PC-9 (cell line): Measurements from ENCODE around the gene STX19. TPM values are rescaled to one million over a fixed set of nuclear protein-coding genes. Genes with fewer than 3 reads are reported as not detected.

Experiments
- BruUV-seq: library from RNA; stranded (reverse); fragments of 400-500 nt; replicated peaks from 2 replicates; lab custom pipeline; 2021; lab: Mats Ljungman, UMichigan
- CTCF ChIA-PET: fragments of 300-600 bp; sonication (Branson Sonifier 250); formaldehyde crosslinking; loops from one replicate; lab custom pipeline; 2022; ENCODE audit warnings: antibody characterized with exemption; lab: Charles Lee
- POLR2A ChIA-PET: fragments of 300-600 bp; sonication (Branson Sonifier 250); formaldehyde crosslinking; loops from one replicate; lab custom pipeline; 2022; ENCODE audit warnings: antibody characterized with exemption; ENCODE audit not compliant: unreplicated experiment; lab: Charles Lee
- DNase-seq, 2 experiments: peaks; one replicate each; pipeline versions ENCODE4 v3.0.0 to v3.0.0-alpha.2; 2015 to 2022; ENCODE audit warnings: mixed read lengths in 1 of 2
- H2AFZ ChIP-seq: fragments of 200-600 bp; sonication (generic); 2 replicates; pipeline ENCODE4 v1.8.1; 2017; ENCODE audit warnings: antibody characterized with exemption
- H3F3A ChIP-seq: fragments of 200-600 bp; sonication (generic); 2 replicates; pipeline ENCODE4 v1.8.1; 2017; ENCODE audit warnings: antibody characterized with exemption, mild to moderate bottlenecking, low read depth; ENCODE audit not compliant: insufficient read depth
- H3K27ac ChIP-seq: fragments of 200-600 bp; sonication (generic); 2 replicates; pipeline ENCODE4 v1.6.1; 2016; ENCODE audit warnings: mixed run types
- H3K27me3 ChIP-seq: fragments of 200-600 bp; sonication (generic); 2 replicates; pipeline ENCODE4 v1.6.1; 2016; ENCODE audit warnings: low read depth, mixed run types; ENCODE audit not compliant: insufficient read depth
- H3K36me3 ChIP-seq: fragments of 200-600 bp; sonication (generic); 2 replicates; pipeline ENCODE4 v1.6.1; 2016; ENCODE audit warnings: low read depth, mixed run types
- H3K4me1 ChIP-seq: fragments of 200-600 bp; sonication (generic); replicated peaks from 2 replicates; pipeline ENCODE4 v1.6.1; 2016; ENCODE audit warnings: mixed run types; ENCODE audit not compliant: insufficient read depth
- H3K4me2 ChIP-seq: fragments of 200-600 bp; sonication (generic); 2 replicates; pipeline ENCODE4 v1.6.1; 2017; ENCODE audit warnings: mixed run types
- H3K4me3 ChIP-seq: fragments of 200-600 bp; sonication (generic); 2 replicates; pipeline ENCODE4 v1.6.1; 2016; ENCODE audit warnings: mixed run types
- H3K79me2 ChIP-seq: fragments of 200-600 bp; sonication (generic); 2 replicates; pipeline ENCODE4 v1.6.1; 2017; ENCODE audit warnings: low read depth, mixed run types
- H3K9me2 ChIP-seq: fragments of 200-600 bp; sonication (generic); 2 replicates; pipeline ENCODE4 v1.8.1; 2017; ENCODE audit warnings: mild to moderate bottlenecking; ENCODE audit not compliant: insufficient read depth
- H3K9me3 ChIP-seq: fragments of 200-600 bp; sonication (generic); 2 replicates; pipeline ENCODE4 v1.8.1; 2016; ENCODE audit warnings: low read depth; ENCODE audit not compliant: insufficient read depth
- H4K20me1 ChIP-seq: fragments of 200-600 bp; sonication (generic); 2 replicates; pipeline ENCODE4 v1.8.1; 2017; ENCODE audit not compliant: insufficient read depth
- CTCF ChIP-seq: fragments of 200-600 bp; sonication (generic); conservative IDR thresholded peaks from 2 replicates; pipeline ENCODE4 v1.6.1; 2017; ENCODE audit warnings: mixed run types, antibody characterized with exemption, mild to moderate bottlenecking, moderate library complexity
- EZH2 ChIP-seq: fragments of 200-600 bp; sonication (generic); IDR thresholded peaks from 2 replicates; pipeline ENCODE4 v1.8.0; 2017; ENCODE audit warnings: antibody characterized with exemption, low read depth
- intact Hi-C: fragments of 100-400 bp; cut with micrococcal nuclease; formaldehyde crosslinking; loops from one replicate; pipeline ENCODE4 v1.10.0; 2022; ENCODE audit not compliant: unreplicated experiment
- total RNA-seq: library from RNA; stranded (reverse); gene quantifications from 2 replicates; pipeline ENCODE4 v1.2.3, GENCODE V29; 2021

Gene STX19
- total RNA-seq, 1 experiment from 2014 or later: 5.5 TPM

DNA sequence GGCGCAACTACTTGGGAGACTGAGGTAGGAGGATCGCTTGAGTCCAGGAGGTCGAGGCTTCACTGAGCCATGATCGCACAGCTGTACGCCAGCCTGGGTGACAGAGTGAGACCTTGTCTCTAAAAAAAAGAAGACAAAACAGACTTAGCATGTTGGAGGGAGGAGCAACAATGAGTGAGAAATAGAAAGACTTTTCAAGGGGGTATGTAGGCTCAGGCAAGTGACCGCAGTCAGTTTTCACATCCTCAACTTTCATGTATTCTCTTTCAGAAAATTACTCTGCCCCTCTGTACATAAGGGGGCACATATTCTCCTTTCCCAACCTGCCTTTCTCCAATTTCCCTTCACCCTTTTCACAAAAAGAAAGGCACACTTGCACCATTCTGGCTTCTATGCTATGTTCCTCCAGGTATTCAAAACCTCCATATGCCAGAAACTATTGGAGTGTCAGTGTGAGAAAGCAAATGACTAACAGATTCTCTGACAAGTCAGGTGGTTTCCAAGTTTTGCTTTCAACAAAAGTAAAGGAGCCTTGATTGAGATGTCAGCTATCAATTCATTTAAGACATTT lies 42.0 kb upstream of the STX19 start:
- Histone ChIP-seq H3K27me3 (no peaks in the 10 kb centered on the region), H3K4me3 (no peak overlapping the region), H3K27ac (no peak overlapping the region), H3K9me3 (no peaks in the 10 kb centered on the region), H3F3A (peaks cover 5% of the 10 kb centered on the region; the same call in 1 of the 2 replicates), H3K9me2 (no peaks in the 10 kb centered on the region), H3K4me2 (no peak overlapping the region), H3K79me2 (0 out of 2 replicates have a peak, but pooled peaks cover under 1% of the 10 kb centered on the region), H4K20me1 (no peaks in the 10 kb centered on the region), H3K4me1 (no peaks in the 10 kb centered on the region), H2AFZ (no peak overlapping the region), H3K36me3 (no peaks in the 10 kb centered on the region)
- ChIA-PET CTCF (interaction anchor here (0.6 to 1.1 kb wide), 2 partner anchors 44 to 70 kb away, joined by 4 to 5 read pairs; no protein-coding TSS in a partner anchor), POLR2A (no interaction called here)
- TF ChIP-seq CTCF: no peak
- peak in 1 of 2 experiments; percentile 32 for DNase-seq
- BruUV-seq: no TSS peak
- intact Hi-C loops: no loop called here

GRCh38 chr3:94069194-94069813 lies 40.9 kb upstream of the STX19 start:
- DNase-seq: peak in 1 of 2 experiments; percentile 38
- Histone ChIP-seq H3K9me3 (no peaks in the 10 kb centered on the region), H4K20me1 (no peaks in the 10 kb centered on the region), H3K4me2 (no peak overlapping the region), H3K9me2 (no peaks in the 10 kb centered on the region), H3F3A (peaks cover 5% of the 10 kb centered on the region; the same call in 1 of the 2 replicates), H2AFZ (no peak overlapping the region), H3K27me3 (no peaks in the 10 kb centered on the region), H3K27ac (no peak overlapping the region), H3K4me3 (no peak overlapping the region), H3K36me3 (no peaks in the 10 kb centered on the region), H3K79me2 (peaks cover 10% of the 10 kb centered on the region), H3K4me1 (peaks cover 3% of the 10 kb centered on the region)
- ChIA-PET CTCF (interaction anchor here (0.6 to 1.1 kb wide), 4 partner anchors 9 to 1506 kb away, joined by 3 to 5 read pairs (median 4); no protein-coding TSS in a partner anchor), POLR2A (no interaction called here)
- intact Hi-C loops: loop anchor here (1.0 to 10.0 kb wide), 2 partner anchors 65 to 215 kb away; no protein-coding TSS in a partner anchor
- no TSS peak for BruUV-seq
- TF ChIP-seq EZH2 (no peak), CTCF (peak; percentile 91)

- Histone ChIP-seq H3K4me3 (no peak overlapping the region), H3F3A (peaks cover 21% of the 10 kb centered on the region; the same call in 1 of the 2 replicates), H3K4me2 (no peak overlapping the region), H3K79me2 (peaks cover 26% of the 10 kb centered on the region), H2AFZ (no peak overlapping the region), H3K36me3 (no peaks in the 10 kb centered on the region), H3K27ac (no peak overlapping the region), H3K27me3 (no peaks in the 10 kb centered on the region), H4K20me1 (no peaks in the 10 kb centered on the region), H3K9me3 (no peaks in the 10 kb centered on the region), H3K9me2 (no peaks in the 10 kb centered on the region), H3K4me1 (peaks cover 16% of the 10 kb centered on the region)
- BruUV-seq: no TSS peak
- CTCF ChIA-PET: no interaction called here
- DNase-seq: peak in 1 of 2 experiments; percentile 33
- intact Hi-C loops: loop anchor here (10.0 kb wide), 1 partner anchor 212 kb away; no protein-coding TSS in a partner anchor
- POLR2A ChIA-PET: no interaction called here
- TF ChIP-seq CTCF: no peak
- TF ChIP-seq EZH2: no peak
These were observed 38.4 kb upstream of the STX19 start for GRCh38 chr3:94066506-94067500.
